Motor neuron (in vitro differentiated cells): ENCODE data around the gene TRABD2B. TPM values are rescaled to one million over a fixed set of nuclear protein-coding genes. Genes with fewer than 3 reads are reported as not detected.

Experiments used
- ATAC-seq, 8 experiments: fragments of 200-7000 bp; cut with Tn5 transposase; replicated peaks in 6 of 8; 2 replicates each; pipeline ENCODE4 v1.8.0; 2021; ENCODE audit warnings: mild to moderate bottlenecking in 8 of 8, moderate library complexity in 8 of 8
- H3K27ac ChIP-seq, 2 donors: fragments of 250-450 bp; sonication (Bioruptor Pico); 2 replicates each; pipeline ENCODE4 v1.9.0; 2021; ENCODE audit warnings: antibody characterized with exemption in 2 of 2, mild to moderate bottlenecking in 2 of 2, moderate library complexity in 1 of 2
- H3K4me1 ChIP-seq, 2 donors: fragments of 250-450 bp; sonication (Bioruptor Pico); replicated peaks in 1 of 2; 2 replicates each; pipeline ENCODE4 v1.6.1; 2021; ENCODE audit warnings: antibody characterized with exemption in 2 of 2, mild to moderate bottlenecking in 2 of 2, moderate library complexity in 1 of 2
- H3K4me3 ChIP-seq, 5 donors: fragments of 250-450 bp; sonication (Bioruptor Pico); 2 replicates each; pipeline ENCODE4 v1.9.0; 2021; ENCODE audit warnings: antibody characterized with exemption in 5 of 5, mild to moderate bottlenecking in 5 of 5, moderate library complexity in 4 of 5
- WGBS, 10 experiments: fragments of 450-650 bp; shearing (Covaris generic); methylation state at CpG; one replicate each; pipeline ENCODE4 v1.0.0; 2022; 5-methylcytosine and 5-hydroxymethylcytosine counted together
- in situ Hi-C, 9 experiments: fragments of 400-800 bp; cut with MboI; loops; one replicate each; pipeline ENCODE4 v1.15.0; 2021; ENCODE audit warnings: low sequenced_read_pairs in 9 of 9, low pct_unique_long_range_greater_than_20kb in 2 of 9; ENCODE audit not compliant: unreplicated experiment in 9 of 9
- total RNA-seq, 8 experiments: library from RNA; unstranded; fragments of 300-600 nt; gene quantifications; 2 replicates each; pipeline versions ENCODE4 v1.2.3 to v1.2.4, GENCODE V29; 2022

Gene TRABD2B
- total RNA-seq, 8 experiments from 2014 or later: 0.11 to 1.1 (median 0.42) TPM

DNA sequence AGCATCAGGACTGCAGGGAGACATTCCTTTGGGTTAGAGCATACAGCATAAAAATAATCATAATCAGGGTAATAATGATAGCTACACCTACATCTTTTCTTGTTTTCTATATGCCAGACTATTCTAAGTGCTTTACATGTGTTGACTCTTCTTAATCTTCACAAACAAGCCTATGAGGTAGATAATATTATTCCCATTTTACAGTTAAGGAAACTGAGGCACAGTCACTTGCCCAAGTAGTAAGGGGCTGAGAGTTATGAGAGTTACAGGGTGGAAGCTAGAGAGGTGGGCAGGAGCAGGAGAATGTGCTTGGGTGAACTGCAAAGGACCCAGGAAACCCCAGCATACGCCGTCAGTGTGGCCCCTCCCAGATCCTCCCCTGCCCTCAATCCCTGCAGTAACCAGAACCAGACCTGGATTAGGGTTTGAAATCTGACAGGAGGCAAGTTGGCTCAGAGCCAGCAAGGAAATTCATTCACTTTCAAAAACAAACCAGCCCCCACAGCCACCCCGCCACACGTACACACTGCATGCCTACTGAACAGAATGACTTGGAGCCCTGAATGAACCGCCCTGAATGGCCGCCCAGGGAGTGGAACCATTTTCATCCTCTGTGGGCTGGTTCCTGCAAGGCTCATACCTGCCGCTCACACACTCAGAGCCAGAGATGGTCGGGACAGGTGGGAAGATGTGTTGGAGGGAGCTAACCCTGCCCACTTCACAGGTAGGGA is 126.1 kb downstream of the TRABD2B start:
- peaks cover 13 to 39% of the 10 kb centered on the region in 2 donors for H3K4me1 ChIP-seq
- in situ Hi-C loops: no loop called here
- 86 to 100% (median 89%) methylated on average over 1 to 8 of the region's 8 CpGs; no CpG with 5 or more reads in 3 of the 10 experiments for WGBS, 10 experiments
- no peak for ATAC-seq
- H3K4me3 ChIP-seq: no peak overlapping the region
- H3K27ac ChIP-seq: no peak overlapping the region

- Histone ChIP-seq H3K27ac (no peak overlapping the region), H3K4me1 (peaks cover 9 to 38% of the 10 kb centered on the region in 2 donors), H3K4me3 (no peak overlapping the region)
- no peak for ATAC-seq
- in situ Hi-C loops: no loop called here
- WGBS, 10 experiments: 65 to 100% (median 85%) methylated on average over 1 to 4 of the region's 4 CpGs; no CpG with 5 or more reads in 1 of the 10 experiments
These were observed 126.7 kb downstream of the TRABD2B start for GRCh38 chr1:47870480-47870879.

- 83 to 100% (median 100%) methylated on average over 1 to 5 of the region's 5 CpGs; no CpG with 5 or more reads in 2 of the 10 experiments for WGBS, 10 experiments
- in situ Hi-C loops: no loop called here
- H3K27ac ChIP-seq: no peak overlapping the region
- ATAC-seq: no peak
- H3K4me1 ChIP-seq: peaks cover 9 to 34% of the 10 kb centered on the region in 2 donors
- no peak overlapping the region for H3K4me3 ChIP-seq
These were observed 128.9 kb downstream of the TRABD2B start for GRCh38 chr1:47868348-47868676.

- H3K4me1 ChIP-seq: peaks cover 9 to 34% of the 10 kb centered on the region in 2 donors
- ATAC-seq: peak in 1 of 8 experiments; percentile 27
- H3K27ac ChIP-seq: no peak overlapping the region
- WGBS, 10 experiments: 41 to 100% (median 87%) methylated on average over 2 to 8 of the region's 8 CpGs
- in situ Hi-C loops: no loop called here
- no peak overlapping the region for H3K4me3 ChIP-seq
These were observed 129.5 kb downstream of the TRABD2B start for GRCh38 chr1:47867438-47868347.

GRCh38 chr1:47866601-47867437 is 130.4 kb downstream of the TRABD2B start:
- WGBS, 10 experiments: 7 to 100% (median 83%) methylated on average over 1 to 7 of the region's 8 CpGs; no CpG with 5 or more reads in 1 of the 10 experiments
- peak in 2 of 8 experiments; percentile 34 to 71 for ATAC-seq
- in situ Hi-C loops: no loop called here
- Histone ChIP-seq H3K4me1 (peaks cover 4 to 29% of the 10 kb centered on the region in 2 donors), H3K4me3 (no peak overlapping the region), H3K27ac (no peak overlapping the region)

GRCh38 chr1:47865881-47866535 is 131.2 kb downstream of the TRABD2B start:
- ATAC-seq: peak in 5 of 8 experiments; percentile 25 to 81 (median 60)
- H3K4me1 ChIP-seq: peaks cover 4 to 21% of the 10 kb centered on the region in 2 donors
- in situ Hi-C loops: no loop called here
- WGBS, 10 experiments: 23 to 100% (median 76%) methylated on average over 1 to 6 of the region's 6 CpGs; no CpG with 5 or more reads in 3 of the 10 experiments
- no peak overlapping the region for H3K27ac ChIP-seq
- no peak overlapping the region for H3K4me3 ChIP-seq

DNA sequence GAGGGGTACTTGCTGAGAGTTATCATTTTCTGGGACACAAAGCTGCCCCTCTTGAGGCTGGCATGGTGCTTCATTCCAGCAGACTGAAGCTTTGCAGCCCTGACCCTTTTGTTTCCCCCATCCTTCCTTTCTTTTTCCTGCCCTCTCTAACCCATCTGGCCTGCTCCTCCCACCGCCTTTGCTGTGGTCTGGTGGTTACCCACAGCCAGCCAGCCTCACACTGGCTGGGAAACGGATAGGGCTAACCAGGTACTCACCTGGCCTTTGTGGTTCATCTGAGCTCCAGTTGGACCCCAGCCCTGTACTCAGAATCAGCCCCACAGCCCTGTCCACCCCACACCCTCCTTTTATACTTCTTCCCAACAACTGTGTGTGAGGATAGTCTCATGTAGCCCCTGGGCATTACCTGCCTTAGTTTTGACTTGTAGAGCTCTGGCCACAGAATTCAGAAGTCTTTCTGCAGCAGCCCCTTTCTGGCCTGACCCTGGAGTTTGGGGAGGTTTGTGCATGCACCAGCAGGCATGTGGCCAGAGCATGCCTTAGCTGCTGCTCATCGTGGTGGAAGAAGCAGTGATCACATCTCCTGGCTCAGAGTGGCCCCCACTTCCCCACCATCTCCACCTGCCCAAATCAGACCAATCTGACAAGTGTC is 138.0 kb downstream of the TRABD2B start:
- no peak for ATAC-seq
- H3K4me1 ChIP-seq: peaks cover 8 to 11% of the 10 kb centered on the region in 2 donors
- H3K27ac ChIP-seq: no peak overlapping the region
- H3K4me3 ChIP-seq: no peak overlapping the region
- in situ Hi-C loops: no loop called here
- WGBS, 10 experiments: 20 to 81% (median 76%) methylated on average over 1 to 3 of the region's 3 CpGs; no CpG with 5 or more reads in 7 of the 10 experiments

GRCh38 chr1:47856996-47857395 is 140.2 kb downstream of the TRABD2B start:
- no peak overlapping the region for H3K27ac ChIP-seq
- 80 to 100% (median 94%) methylated on average over 1 to 4 of the region's 4 CpGs; no CpG with 5 or more reads in 5 of the 10 experiments for WGBS, 10 experiments
- no peak for ATAC-seq
- peaks cover 12 to 18% of the 10 kb centered on the region in 2 donors for H3K4me1 ChIP-seq
- in situ Hi-C loops: no loop called here
- no peak overlapping the region for H3K4me3 ChIP-seq

GRCh38 chr1:47855230-47855629 is 142.0 kb downstream of the TRABD2B start:
- peaks cover 12 to 18% of the 10 kb centered on the region in 2 donors for H3K4me1 ChIP-seq
- WGBS, 10 experiments: 0 to 82% (median 49%) methylated on average over 2 to 4 of the region's 4 CpGs

GRCh38 chr1:47854552-47855144 is 142.5 kb downstream of the TRABD2B start:
- H3K4me3 ChIP-seq: no peak overlapping the region
- H3K27ac ChIP-seq: no peak overlapping the region
- 5 to 50% (median 29%) methylated on average over 2 of the region's 2 CpGs; no CpG with 5 or more reads in 2 of the 10 experiments for WGBS, 10 experiments
- in situ Hi-C loops: no loop called here
- peaks cover 12 to 18% of the 10 kb centered on the region in 2 donors for H3K4me1 ChIP-seq
- peak in 1 of 8 experiments; percentile 12 for ATAC-seq

More at GRCh38 chr1:47855230-47855629, 142.0 kb downstream of the TRABD2B start:
- H3K4me3 ChIP-seq: no peak overlapping the region
- in situ Hi-C loops: no loop called here
- ATAC-seq: peak in 4 of 8 experiments; percentile 53 to 98 (median 97)
- H3K27ac ChIP-seq: no peak overlapping the region

GRCh38 chr1:47853852-47854251 is 143.3 kb downstream of the TRABD2B start:
- peak overlapping the region in 1 of 2 donors; percentile 9 for H3K27ac ChIP-seq
- in situ Hi-C loops: no loop called here
- no peak overlapping the region for H3K4me3 ChIP-seq
- 17 to 100% (median 83%) methylated on average over 1 to 2 of the region's 2 CpGs; no CpG with 5 or more reads in 2 of the 10 experiments for WGBS, 10 experiments
- peaks cover 14 to 18% of the 10 kb centered on the region in 2 donors for H3K4me1 ChIP-seq
- ATAC-seq: no peak
